ENCODE data around the gene PRM3. TPM values are rescaled to one million over a fixed set of nuclear protein-coding genes. Genes with fewer than 3 reads are reported as not detected.

The PRM3 gene
- polyA plus RNA-seq, 1 donor (not counting 4 experiments of a cell fraction or from before 2014, with no cell fraction given) = not detected

- Histone ChIP-seq H3K4me2 (ENCODE audit: control insufficient read depth, extremely low read depth, insufficient read depth, low read depth, low read length) (no peak overlapping the region), H3K9ac (ENCODE audit: control insufficient read depth, extremely low read depth, insufficient read depth, low read length) (no peak overlapping the region), H3K4me1 (ENCODE audit: control insufficient read depth, extremely low read depth, insufficient read depth, low read length) (no peaks in the 10 kb centered on the region), H3K36me3 (ENCODE audit: control insufficient read depth in 2 of 2, extremely low read depth in 1 of 2, insufficient read depth in 2 of 2, low read length in 2 of 2) (no peaks in the 10 kb centered on the region), H3K27ac (ENCODE audit: control insufficient read depth, insufficient read depth, low read length) (no peak overlapping the region), H4K20me1 (ENCODE audit: control insufficient read depth, extremely low read depth, insufficient read depth, low read length) (no peaks in the 10 kb centered on the region), H3K79me2 (ENCODE audit: control insufficient read depth, insufficient read depth, low read length) (no peaks in the 10 kb centered on the region), H3K9me3 (ENCODE audit: control insufficient read depth, low read depth, low read length) (no peaks in the 10 kb centered on the region), H3K9me1 (ENCODE audit: control insufficient read depth, extremely low read depth, insufficient read depth, low read length) (no peaks in the 10 kb centered on the region), H3K27me3 (ENCODE audit: control insufficient read depth, extremely low read depth, insufficient read depth, low read length) (peaks cover 3% of the 10 kb centered on the region), H3K4me3 (ENCODE audit: control insufficient read depth in 2 of 3, extremely low read depth in 1 of 3, insufficient read depth in 2 of 3, low read depth in 1 of 3, low read length in 3 of 3) (no peak overlapping the region), H2AFZ (ENCODE audit: control insufficient read depth, low read length) (no peak overlapping the region)
- dilution Hi-C loops (cut with MboI; ENCODE audit: extremely low pct_ligation_motif_present, low sequenced_read_pairs) = no loop called here
- DNase-seq (ENCODE audit: low read depth, low spot score) = no peak
- no peak for TF ChIP-seq EZH2 (IDR thresholded peaks at IDR 0.05; ENCODE audit: low read length)
- FAIRE-seq = no peak
These were observed 10.4 kb upstream of the PRM3 start for GRCh38 chr16:11283820-11284248.

- no peaks in the 10 kb centered on the region for H3K79me2 ChIP-seq (ENCODE audit: control insufficient read depth, insufficient read depth, low read length)
- no peak for TF ChIP-seq CTCF (optimal IDR thresholded peaks at IDR 0.05 in 1 of 3, IDR thresholded peaks at IDR 0.05 in 1 of 3, conservative IDR thresholded peaks at IDR 0.05 in 1 of 3; ENCODE audit: extremely low read depth in 1 of 3, insufficient read depth in 2 of 3, low read length in 3 of 3)
- TF ChIP-seq EZH2 (IDR thresholded peaks at IDR 0.05; ENCODE audit: low read length) = no peak
- H3K9me1 ChIP-seq (ENCODE audit: control insufficient read depth, extremely low read depth, insufficient read depth, low read length) = no peaks in the 10 kb centered on the region
- H3K4me1 ChIP-seq (ENCODE audit: control insufficient read depth, extremely low read depth, insufficient read depth, low read length) = no peaks in the 10 kb centered on the region
- no peak within 1 kb of the TSS for H2AFZ ChIP-seq (ENCODE audit: control insufficient read depth, low read length)
- no peak within 1 kb of the TSS for H3K4me3 ChIP-seq (ENCODE audit: control insufficient read depth in 2 of 3, extremely low read depth in 1 of 3, insufficient read depth in 2 of 3, low read depth in 1 of 3, low read length in 3 of 3)
- peaks cover 3% of the 10 kb centered on the region for H3K27me3 ChIP-seq (ENCODE audit: control insufficient read depth, extremely low read depth, insufficient read depth, low read length)
- FAIRE-seq (no peak), DNase-seq (ENCODE audit: low read depth, low spot score) (no peak)
- dilution Hi-C loops (cut with MboI; ENCODE audit: extremely low pct_ligation_motif_present, low sequenced_read_pairs) = no loop called here
- H3K36me3 ChIP-seq (ENCODE audit: control insufficient read depth in 2 of 2, extremely low read depth in 1 of 2, insufficient read depth in 2 of 2, low read length in 2 of 2) = no peaks in the 10 kb centered on the region
- no peak within 1 kb of the TSS for H3K27ac ChIP-seq (ENCODE audit: control insufficient read depth, insufficient read depth, low read length)
- H4K20me1 ChIP-seq (ENCODE audit: control insufficient read depth, extremely low read depth, insufficient read depth, low read length) = no peaks in the 10 kb centered on the region
- no peaks in the 10 kb centered on the region for H3K9me3 ChIP-seq (ENCODE audit: control insufficient read depth, low read depth, low read length)
- H3K4me2 ChIP-seq (ENCODE audit: control insufficient read depth, extremely low read depth, insufficient read depth, low read depth, low read length) = no peak within 1 kb of the TSS
- H3K9ac ChIP-seq (ENCODE audit: control insufficient read depth, extremely low read depth, insufficient read depth, low read length) = no peak within 1 kb of the TSS
These were observed 7.4 kb upstream of the PRM3 start, which contains the start of gene PRM1 for GRCh38 chr16:11280616-11281522. Gene PRM1 (minus strand): TSS chr16:11281330. CDS start chr16:11281238, 92 bp downstream.

Measured in keratinocyte (primary cell).